WI38 (cell line): Measurements from ENCODE around the gene MAP4K2.

ENCODE experiments used
- H3K4me3 ChIP-seq: 2 replicates; pipeline ENCODE4 v1.5.1; 2011; ENCODE audit warnings: low read depth, mild to moderate bottlenecking, control low read depth, low read length
- TF ChIP-seq, protein P1 (sequence below): IDR thresholded peaks from 2 replicates; pipeline ENCODE4 v1.5.1; 2012; ENCODE audit warnings: low read depth, mild to moderate bottlenecking, control low read depth, low read length

MAP4K2 gene

DNA sequence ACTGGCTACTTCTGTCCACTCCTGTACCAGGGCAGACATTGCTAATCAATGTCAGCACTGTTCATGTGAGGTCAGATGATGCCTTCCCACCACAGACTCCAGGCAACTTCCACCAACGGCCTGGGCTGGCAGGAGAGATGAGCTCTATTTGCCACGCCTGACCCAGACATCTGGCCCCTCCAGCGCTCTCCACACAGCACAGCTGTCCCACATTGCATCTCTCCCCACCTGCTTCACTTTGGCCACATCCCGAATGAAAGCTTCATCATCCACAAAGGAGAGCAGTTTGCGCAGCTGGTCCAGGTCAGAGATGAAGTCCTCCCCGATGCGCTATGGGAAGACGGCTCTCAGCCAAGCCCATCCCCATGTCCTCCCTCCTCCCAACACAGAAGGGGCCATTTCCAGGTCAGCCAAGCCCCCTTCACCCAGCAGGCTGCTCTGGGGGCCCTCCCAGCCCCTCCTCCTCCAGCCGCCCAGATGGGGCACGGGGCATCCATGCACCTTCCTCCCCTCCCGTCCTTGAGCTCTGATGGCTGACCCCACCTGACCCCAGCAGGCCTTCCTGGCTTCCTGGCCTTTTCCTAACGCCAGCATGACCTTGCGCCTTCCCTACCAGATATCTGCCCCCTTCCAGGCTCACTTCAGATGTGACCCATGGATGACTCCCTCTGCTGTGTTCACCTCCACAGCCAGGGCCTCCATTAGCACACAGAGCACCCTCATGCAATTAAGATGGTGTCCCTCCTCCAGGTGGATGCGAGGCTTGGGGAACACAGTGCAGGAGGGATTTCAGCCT lies 50.6 kb downstream of the MAP4K2 start:
- H3K4me3 ChIP-seq = no peak overlapping the region
- TF ChIP-seq, protein P1, sequence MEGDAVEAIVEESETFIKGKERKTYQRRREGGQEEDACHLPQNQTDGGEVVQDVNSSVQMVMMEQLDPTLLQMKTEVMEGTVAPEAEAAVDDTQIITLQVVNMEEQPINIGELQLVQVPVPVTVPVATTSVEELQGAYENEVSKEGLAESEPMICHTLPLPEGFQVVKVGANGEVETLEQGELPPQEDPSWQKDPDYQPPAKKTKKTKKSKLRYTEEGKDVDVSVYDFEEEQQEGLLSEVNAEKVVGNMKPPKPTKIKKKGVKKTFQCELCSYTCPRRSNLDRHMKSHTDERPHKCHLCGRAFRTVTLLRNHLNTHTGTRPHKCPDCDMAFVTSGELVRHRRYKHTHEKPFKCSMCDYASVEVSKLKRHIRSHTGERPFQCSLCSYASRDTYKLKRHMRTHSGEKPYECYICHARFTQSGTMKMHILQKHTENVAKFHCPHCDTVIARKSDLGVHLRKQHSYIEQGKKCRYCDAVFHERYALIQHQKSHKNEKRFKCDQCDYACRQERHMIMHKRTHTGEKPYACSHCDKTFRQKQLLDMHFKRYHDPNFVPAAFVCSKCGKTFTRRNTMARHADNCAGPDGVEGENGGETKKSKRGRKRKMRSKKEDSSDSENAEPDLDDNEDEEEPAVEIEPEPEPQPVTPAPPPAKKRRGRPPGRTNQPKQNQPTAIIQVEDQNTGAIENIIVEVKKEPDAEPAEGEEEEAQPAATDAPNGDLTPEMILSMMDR = no peak

DNA sequence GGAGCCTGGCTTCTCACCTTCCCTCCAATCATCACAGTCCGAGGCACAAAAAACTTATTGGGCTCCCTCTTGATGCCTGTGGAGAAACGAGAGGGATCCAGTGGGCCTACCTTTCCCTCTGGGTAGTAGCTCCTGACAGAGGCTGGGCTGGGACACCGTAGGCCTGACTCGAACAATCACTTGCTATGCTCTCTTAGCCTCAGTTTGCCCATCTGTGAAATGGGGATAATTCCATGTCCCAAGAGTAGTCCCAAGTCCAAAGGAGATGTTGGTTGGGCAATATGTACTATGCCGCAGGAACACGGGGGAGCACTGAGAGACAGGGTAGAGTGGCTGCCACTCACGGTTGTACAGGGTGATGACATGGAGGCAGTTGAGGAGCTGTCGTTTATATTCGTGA lies 51.4 kb downstream of the MAP4K2 start:
- TF ChIP-seq, protein P1 = no peak
- H3K4me3 ChIP-seq = no peak overlapping the region

DNA sequence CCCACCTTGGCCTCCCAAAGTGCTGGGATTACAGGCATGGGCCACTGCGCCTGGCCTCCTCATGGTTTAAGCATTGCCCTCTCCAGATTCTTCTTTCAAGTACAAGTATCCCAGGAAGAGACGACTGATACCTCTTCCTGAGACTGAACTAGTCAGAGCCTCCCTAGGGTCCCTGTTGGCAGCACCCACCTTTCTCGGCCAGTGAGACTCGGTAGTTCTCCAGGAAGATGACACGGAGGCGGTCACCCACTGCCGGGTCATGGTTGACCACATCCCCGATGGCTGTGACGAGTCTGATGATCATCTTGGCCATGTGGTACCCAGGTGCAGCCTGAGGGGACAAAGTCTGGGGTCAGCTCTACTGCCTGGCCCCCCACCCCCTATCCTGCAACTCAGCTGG lies 51.9 kb downstream of the MAP4K2 start:
- TF ChIP-seq, protein P1 = no peak

DNA sequence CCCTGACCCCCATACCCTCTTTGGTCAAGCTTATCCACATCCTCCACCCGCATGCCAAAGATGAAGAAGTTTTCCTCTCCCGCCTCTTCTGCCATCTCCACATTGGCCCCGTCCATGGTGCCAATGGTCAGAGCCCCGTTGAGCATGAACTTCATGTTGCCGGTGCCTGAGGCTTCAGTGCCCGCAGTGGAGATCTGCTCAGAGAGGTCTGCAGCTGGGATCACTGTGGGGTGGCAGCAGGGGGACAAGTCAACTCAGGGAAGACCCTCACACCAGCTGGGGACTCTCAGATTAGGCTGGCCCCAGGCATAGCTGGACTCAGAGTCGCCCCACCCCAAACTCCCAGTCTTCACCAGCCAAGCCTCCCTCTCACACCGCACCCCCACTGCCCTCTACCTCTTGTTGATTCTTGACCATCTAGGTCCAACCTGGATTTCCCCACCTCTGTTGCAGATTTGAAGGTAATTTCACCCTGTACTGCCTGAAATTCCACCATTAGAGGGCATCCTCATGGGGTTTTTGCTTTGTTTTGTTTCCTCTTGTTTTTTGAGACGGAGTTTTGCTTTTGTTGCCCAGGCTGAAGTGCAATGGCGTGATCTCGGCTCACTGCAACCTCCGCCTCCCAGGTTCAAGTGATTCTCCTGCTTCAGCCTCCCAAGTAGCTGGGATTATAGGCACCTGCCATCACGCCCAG lies 52.5 kb downstream of the MAP4K2 start:
- H3K4me3 ChIP-seq = no peak overlapping the region
- TF ChIP-seq, protein P1 = no peak

More for the DNA sequence above, 51.9 kb downstream of the MAP4K2 start:
- H3K4me3 ChIP-seq = no peak overlapping the region

DNA sequence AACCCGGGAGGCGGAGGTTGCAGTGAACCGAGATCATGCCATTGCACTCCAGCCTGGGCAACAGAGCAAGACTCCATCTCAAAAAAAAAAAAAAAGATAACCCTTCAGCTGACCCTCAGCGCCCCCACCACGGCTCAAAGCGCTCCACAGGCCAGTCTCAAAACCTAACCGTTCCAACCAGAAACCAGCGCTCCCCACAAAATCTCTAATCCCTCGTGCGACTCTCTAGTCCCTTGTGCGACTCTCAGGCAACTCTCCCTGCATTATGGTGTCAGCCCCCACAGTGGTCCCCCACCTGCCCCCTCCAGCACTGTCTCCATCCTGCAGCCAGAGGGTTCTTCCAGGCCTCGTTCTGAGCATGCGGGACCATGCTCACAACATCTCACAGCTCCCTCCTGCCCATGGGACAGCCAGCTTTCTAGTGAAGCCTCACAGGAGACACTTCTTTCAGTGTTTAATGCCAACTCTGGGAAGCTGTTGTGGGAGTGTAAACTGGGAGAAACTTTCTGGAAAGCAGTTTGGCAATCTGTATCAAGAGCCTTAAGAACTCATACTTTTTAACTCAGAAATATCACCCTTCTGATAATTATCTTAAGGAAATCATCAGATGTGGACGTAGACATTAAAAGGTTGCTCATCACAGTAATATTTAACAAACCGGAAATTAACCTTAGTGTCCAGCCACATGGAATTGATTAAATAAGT lies 54.9 kb downstream of the MAP4K2 start:
- TF ChIP-seq, protein P1 = no peak
- H3K4me3 ChIP-seq = no peak overlapping the region

DNA sequence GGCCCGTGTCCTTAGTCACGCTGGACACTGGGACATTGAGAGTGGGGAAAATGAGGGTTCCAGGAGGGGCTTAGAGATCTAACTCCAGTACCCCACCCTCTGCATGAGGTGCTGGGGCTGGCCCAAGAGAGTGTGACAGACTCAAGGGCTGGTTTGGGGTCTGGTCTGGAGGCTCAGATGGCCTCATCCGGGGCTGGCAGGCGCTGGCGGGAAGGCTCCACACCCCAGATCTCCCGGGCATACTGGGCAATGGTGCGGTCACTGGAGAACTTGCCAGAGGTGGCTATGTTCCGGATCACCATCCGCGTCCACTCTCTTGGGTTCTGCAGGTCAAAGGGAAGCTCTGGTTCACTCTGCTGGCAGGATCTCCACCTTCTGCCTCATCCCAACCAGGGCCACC lies 56.5 kb downstream of the MAP4K2 start:
- TF ChIP-seq, protein P1 = no peak
- no peak overlapping the region for H3K4me3 ChIP-seq
